Mucosa of descending colon (tissue), 3 donors: Measurements from ENCODE around the gene PPIP5K2. TPM values are rescaled to one million over a fixed set of nuclear protein-coding genes. Genes with fewer than 3 reads are reported as not detected.

Experiments
- ATAC-seq: fragments of 200-7000 bp; cut with Tn5 transposase; one replicate; pipeline ENCODE4 v1.9.1; 2020; ENCODE audit warnings: mild to moderate bottlenecking, moderate library complexity
- DNase-seq, 3 donors: peaks; one replicate each; pipeline ENCODE4 v3.0.0-alpha.2; 2020
- H3K36me3 ChIP-seq: fragments of 200-600 bp; one replicate; pipeline ENCODE4 v1.8.0; 2021; ENCODE audit warnings: low read depth, mild to moderate bottlenecking
- H3K4me1 ChIP-seq: fragments of 200-600 bp; one replicate; pipeline ENCODE4 v1.8.0; 2021; ENCODE audit warnings: low read depth, mild to moderate bottlenecking
- H3K4me3 ChIP-seq: fragments of 200-600 bp; one replicate; pipeline ENCODE4 v1.8.0; 2021; ENCODE audit warnings: mild to moderate bottlenecking
- H3K9me3 ChIP-seq: fragments of 200-600 bp; one replicate; pipeline ENCODE4 v1.8.0; 2021; ENCODE audit warnings: mild to moderate bottlenecking
- CTCF ChIP-seq: fragments of 200-600 bp; IDR thresholded peaks from one replicate; pipeline ENCODE4 v1.8.0; 2022; ENCODE audit warnings: antibody characterized with exemption, mild to moderate bottlenecking
- intact Hi-C, 2 donors: fragments of 100-400 bp; cut with DNase I in 1 of 2; cut with micrococcal nuclease in 1 of 2; formaldehyde crosslinking; loops; one replicate each; pipeline versions ENCODE4 v1.11.0 to v1.11.1; 2022; cut with DNase I, micrococcal nuclease
- total RNA-seq, 3 donors: library from RNA; stranded (reverse); fragmentation: NEBNext Ultra II Directional in 2 of 3; extraction: Animal tissue kit (Norgen Biotek cat#: 25700) in 2 of 3; gene quantifications; one replicate each; pipeline versions ENCODE4 v1.2.1 to v1.2.4, GENCODE V29; 2021 to 2023
- donor health status: DM: no; HTN: no; CAD: no; lungs with moderate emphysema.
- donor health status: DM: no; HTN: no; CAD: no.
- donor health status: DM: no; HTN: yes; CAD: no.

The PPIP5K2 gene
- total RNA-seq, 3 donors from 2014 or later, result 59.0 to 90.6 (median 77.6) TPM

DNA sequence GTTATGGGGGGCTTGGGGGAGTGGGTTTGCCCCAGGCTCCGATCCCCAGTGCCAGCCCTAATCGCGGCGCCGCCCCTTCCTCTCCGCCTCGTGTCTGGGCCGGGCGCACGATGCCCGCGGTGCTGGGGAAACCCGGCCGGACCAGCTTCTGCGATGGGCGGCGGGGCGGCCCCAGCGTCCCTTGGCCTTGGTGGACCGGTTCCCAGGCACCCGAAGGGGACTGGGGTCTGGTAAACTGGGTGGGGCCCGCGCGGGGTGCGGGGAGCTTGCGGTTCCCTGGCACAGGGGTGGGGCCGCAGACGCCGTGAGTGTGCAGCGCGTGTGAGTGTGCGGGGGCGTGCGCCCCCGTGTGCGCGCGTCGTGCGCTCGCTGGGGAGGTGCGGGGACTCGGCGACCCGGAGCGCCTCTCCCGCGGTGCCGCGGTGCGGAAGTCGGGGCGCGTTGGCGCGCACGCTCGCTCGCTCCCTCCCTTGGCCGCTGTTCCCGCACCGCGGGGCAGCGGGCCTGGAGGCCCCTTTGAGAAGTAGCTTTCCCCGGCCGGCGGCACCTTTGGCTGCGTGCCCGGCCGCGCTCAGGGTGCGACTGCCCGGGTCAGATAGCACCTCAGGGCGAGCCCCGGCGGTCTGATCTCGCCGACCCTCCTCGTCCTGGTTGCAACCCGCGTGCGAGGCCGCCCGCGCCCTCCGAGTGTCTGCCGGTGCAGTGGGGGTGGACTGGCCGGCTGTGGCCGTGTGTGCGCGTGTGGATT, 139.0 kb downstream of the PPIP5K2 start:
- no peaks in the 10 kb centered on the region for H3K9me3 ChIP-seq

DNA sequence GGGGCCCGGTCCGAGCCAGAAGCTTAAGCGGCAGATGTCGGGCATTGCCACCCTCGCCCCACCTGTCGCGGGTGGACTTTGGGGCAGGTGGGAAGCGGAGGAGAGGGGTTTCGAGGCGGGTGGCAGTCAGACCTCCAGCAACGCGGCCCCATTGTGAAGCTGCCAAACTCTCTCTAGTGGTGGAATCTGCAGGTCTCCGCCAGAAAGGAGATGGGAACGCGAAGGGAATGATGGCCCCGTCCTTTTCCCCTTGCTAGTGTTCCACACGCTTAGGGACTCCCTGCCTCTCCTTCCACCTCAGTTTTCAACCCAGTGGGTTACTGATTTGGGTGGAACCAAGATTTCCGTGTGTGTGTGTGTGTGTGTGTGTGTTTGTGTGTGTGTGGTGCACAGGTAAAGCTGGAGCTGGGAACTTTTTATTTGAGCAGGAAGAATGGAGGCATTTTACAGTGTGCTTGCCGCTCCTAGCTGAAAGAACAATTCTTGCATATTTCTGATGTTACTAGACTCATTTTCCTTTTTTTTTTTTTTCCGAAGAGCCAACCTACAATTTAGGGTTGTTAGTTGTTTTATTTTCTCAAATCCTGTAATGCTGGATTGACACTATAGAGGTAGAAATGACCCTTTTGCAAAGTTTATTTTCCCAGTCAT, 139.7 kb downstream of the PPIP5K2 start:
- peak in 1 of 3 donors; percentile 72 for DNase-seq
- Histone ChIP-seq H3K4me3 (peak overlapping the region; percentile 79), H3K36me3 (no peaks in the 10 kb centered on the region), H3K9me3 (no peaks in the 10 kb centered on the region), H3K4me1 (peaks cover 9% of the 10 kb centered on the region)
- intact Hi-C loops, result no loop called here
- no peak for TF ChIP-seq CTCF
- peak; percentile 9 for ATAC-seq

More for the DNA sequence above, 139.0 kb downstream of the PPIP5K2 start:
- peak; percentile 58 for ATAC-seq
- TF ChIP-seq CTCF, result no peak
- Histone ChIP-seq H3K4me1 (peaks cover 9% of the 10 kb centered on the region), H3K36me3 (no peaks in the 10 kb centered on the region), H3K4me3 (peak overlapping the region; percentile 79)
- intact Hi-C loops, result no loop called here
- peak; percentile 67 to 85 (median 82) for DNase-seq

- TF ChIP-seq CTCF, result no peak
- ATAC-seq (no peak), DNase-seq (no peak)
- intact Hi-C loops, result no loop called here
- no peaks in the 10 kb centered on the region for H3K9me3 ChIP-seq
- H3K36me3 ChIP-seq, result no peaks in the 10 kb centered on the region
- H3K4me1 ChIP-seq, result peaks cover 9% of the 10 kb centered on the region
- H3K4me3 ChIP-seq, result no peak overlapping the region
Observed at GRCh38 chr5:103260951-103261350, 140.8 kb downstream of the PPIP5K2 start.

Other genes with a start within 250 kb of the PPIP5K2 start
- gene GIN1, start 163 bp upstream of the PPIP5K2 start, total RNA-seq, result 1 to 10 TPM; 6.7 to 9.1 (median 6.9) TPM
- 10 to 100 TPM; 30.3 to 72.5 (median 67.9) TPM for gene MACIR, start 138.5 kb downstream of the PPIP5K2 start, total RNA-seq